PFSK-1 (cell line): Measurements from ENCODE around the gene BORA.

ENCODE experiments used
- POLR2AphosphoS5 ChIP-seq: IDR thresholded peaks from 2 replicates; pipeline ENCODE4 v1.6.1; 2012; ENCODE audit warnings: low read depth, mild to moderate bottlenecking, control low read depth, low read length, moderate library complexity
- TAF1 ChIP-seq: IDR thresholded peaks from 2 replicates; pipeline ENCODE4 v1.6.1; 2012; ENCODE audit warnings: low read length, control low read depth, borderline replicate concordance; ENCODE audit not compliant: insufficient read depth

DNA sequence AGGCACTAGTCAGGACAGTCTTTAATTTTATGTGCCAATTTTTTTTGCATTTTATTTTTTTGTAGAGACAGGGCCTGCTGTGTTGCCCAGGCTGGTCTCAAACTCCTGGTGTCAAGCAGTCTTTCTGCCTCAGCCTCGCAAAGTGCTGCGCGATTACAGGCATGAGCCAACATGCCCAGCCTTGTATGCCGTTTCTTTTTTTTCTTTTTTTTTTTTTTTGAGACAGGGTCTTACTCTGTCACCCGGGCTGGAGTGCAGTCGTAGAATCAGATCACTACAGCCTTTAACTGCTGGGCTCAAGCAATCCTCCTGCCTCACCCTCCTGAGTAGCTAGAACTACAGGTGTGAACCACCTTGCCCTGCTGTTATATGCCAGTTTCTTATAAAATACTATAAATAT, 26.4 kb downstream of the BORA start:
- TF ChIP-seq TAF1 (no peak), POLR2AphosphoS5 (no peak)
